A549 (cell line): ENCODE results near the gene KLK7. TPM values are rescaled to one million over a fixed set of nuclear protein-coding genes. Genes with fewer than 3 reads are reported as not detected.

Source experiments
- ATAC-seq, 2 experiments: fragments of 200-7000 bp in 1 of 2; fragments of >200 bp in 1 of 2; cut with Nextera tagmentation in 1 of 2; cut with Tn5 transposase in 1 of 2; 3 replicates each; pipeline versions ENCODE4 v1.8.0 to v1.9.1; 2018 to 2020; ENCODE audit warnings: mild to moderate bottlenecking in 1 of 2, moderate library complexity in 1 of 2
- CTCF ChIA-PET: fragments of 300-600 bp; sonication (Branson Sonifier 250); formaldehyde crosslinking; extraction: SDS; loops from one replicate; lab custom pipeline; 2021; ENCODE audit warnings: antibody characterized with exemption, inconsistent platforms; lab: Yijun Ruan, JAX
- POLR2A ChIA-PET: fragments of 350-600 bp; formaldehyde crosslinking; extraction: SDS; loops from one replicate; lab custom pipeline; 2021; ENCODE audit warnings: antibody characterized with exemption, inconsistent platforms; lab: Yijun Ruan, JAX
- DNase-seq, 2 experiments: peaks; one replicate each; pipeline versions ENCODE4 v3.0.0 to v3.0.0-alpha.2; 2011 to 2016; ENCODE audit warnings: low read depth in 1 of 2, low spot score in 1 of 2
- FAIRE-seq: peaks from 2 replicates; lab custom pipeline; 2011; peaks lifted over from hg19 to GRCh38; lab: Jason Lieb, UNC
- H3K27ac ChIP-seq, 2 experiments: fragments of >200 bp; sonication (Bioruptor Twin); formaldehyde crosslinking; 3 replicates each; pipeline ENCODE4 v1.5.1; 2016 to 2017
- H3K4me1 ChIP-seq: fragments of >200 bp; sonication (Bioruptor Twin); formaldehyde crosslinking; 3 replicates; pipeline ENCODE4 v1.6.1; 2016
- H3K4me2 ChIP-seq: fragments of >200 bp; sonication (Bioruptor Twin); formaldehyde crosslinking; 3 replicates; pipeline ENCODE4 v1.6.1; 2016
- H3K4me3 ChIP-seq: fragments of >200 bp; sonication (Bioruptor Twin); formaldehyde crosslinking; 3 replicates; pipeline ENCODE4 v1.5.1; 2016
- H3K9me3 ChIP-seq: fragments of >200 bp; sonication (Bioruptor Twin); formaldehyde crosslinking; 3 replicates; pipeline ENCODE4 v1.6.1; 2016
- BHLHE40 ChIP-seq: IDR thresholded peaks from 2 replicates; pipeline ENCODE4 v1.6.1; 2012; ENCODE audit warnings: low read depth, low read length, inconsistent platforms
- CBX8 ChIP-seq: fragments of 200-600 bp; sonication (generic); IDR thresholded peaks from 2 replicates; pipeline ENCODE4 v1.6.1; 2016
- CEBPB ChIP-seq, 2 experiments: fragments of >200 bp in 1 of 2; sonication (Bioruptor Twin) in 1 of 2; formaldehyde crosslinking in 1 of 2; IDR thresholded peaks; 2 replicates each; pipeline ENCODE4 v1.6.1; 2012 to 2016
- EHF ChIP-seq: fragments of 250-450 bp; sonication (Bioruptor Pico); IDR thresholded peaks from 2 replicates; pipeline ENCODE4 v1.5.0; 2020; ENCODE audit warnings: mild to moderate bottlenecking
- EHMT2 ChIP-seq: fragments of 200-600 bp; sonication (generic); IDR thresholded peaks from 2 replicates; pipeline ENCODE4 v1.6.1; 2016; ENCODE audit warnings: antibody characterized with exemption, low read depth, mild to moderate bottlenecking, moderate library complexity
- FOSB ChIP-seq: fragments of 250-450 bp; sonication (Bioruptor Pico); IDR thresholded peaks from 2 replicates; pipeline ENCODE4 v1.5.0; 2020; ENCODE audit warnings: mild to moderate bottlenecking, moderate library complexity
- GATA3 ChIP-seq: IDR thresholded peaks from 2 replicates; pipeline ENCODE4 v1.6.1; 2012; ENCODE audit warnings: borderline replicate concordance
- HOXB13 ChIP-seq: fragments of 250-450 bp; sonication (Bioruptor Pico); IDR thresholded peaks from 2 replicates; pipeline ENCODE4 v1.5.0; 2020; ENCODE audit warnings: low read depth, mild to moderate bottlenecking, moderate library complexity
- HOXB5 ChIP-seq: fragments of 250-450 bp; sonication (Bioruptor Pico); IDR thresholded peaks from 2 replicates; pipeline ENCODE4 v1.5.0; 2020; ENCODE audit warnings: mild to moderate bottlenecking, moderate library complexity
- KDM1A ChIP-seq: fragments of 200-600 bp; sonication (generic); IDR thresholded peaks from 2 replicates; pipeline ENCODE4 v1.6.1; 2016; ENCODE audit warnings: low read depth, mild to moderate bottlenecking
- NFE2L2 ChIP-seq: fragments of 150-350 bp; conservative IDR thresholded peaks from 2 replicates; pipeline ENCODE4 v1.6.1; 2014; ENCODE audit warnings: low read length
- NR3C1 ChIP-seq: fragments of >200 bp; sonication (Bioruptor Twin); formaldehyde crosslinking; IDR thresholded peaks from 3 replicates; pipeline ENCODE4 v1.6.1; 2017
- POLR2A ChIP-seq: IDR thresholded peaks from 2 replicates; pipeline ENCODE4 v1.6.1; 2012; ENCODE audit warnings: mild to moderate bottlenecking, low read length
- POLR2AphosphoS2 ChIP-seq: conservative IDR thresholded peaks from 2 replicates; pipeline ENCODE4 v1.6.1; 2012; ENCODE audit warnings: low read length, improper control_type of control experiment, inconsistent platforms
- RCOR1 ChIP-seq: fragments of 150-350 bp; IDR thresholded peaks from 2 replicates; pipeline ENCODE4 v1.6.1; 2014; ENCODE audit warnings: antibody characterized with exemption, low read length, low read depth
- SMC3 ChIP-seq: fragments of >200 bp; sonication (Bioruptor Twin); formaldehyde crosslinking; IDR thresholded peaks from 3 replicates; pipeline ENCODE4 v1.6.1; 2018; ENCODE audit warnings: inconsistent platforms
- TP53 ChIP-seq: fragments of 250-450 bp; sonication (Bioruptor Pico); IDR thresholded peaks from 2 replicates; pipeline ENCODE4 v1.5.0; 2021; ENCODE audit warnings: mild to moderate bottlenecking, moderate library complexity
- ZC3H11A ChIP-seq: fragments of 450-650 bp; IDR thresholded peaks from 2 replicates; pipeline ENCODE4 v1.6.1; 2014; ENCODE audit warnings: antibody characterized with exemption, mild to moderate bottlenecking
- ZFP36 ChIP-seq: fragments of 450-650 bp; IDR thresholded peaks from 2 replicates; pipeline ENCODE4 v1.6.1; 2014; ENCODE audit warnings: borderline replicate concordance; ENCODE audit not compliant: partially characterized antibody
- WGBS: methylation state at CpG from one replicate; pipeline ENCODE4 v1.1.6; 2017; ENCODE audit errors: missing lambda C conversion rate; 5-methylcytosine and 5-hydroxymethylcytosine counted together
- polyA plus RNA-seq, 4 experiments: library from polyadenylated mRNA; depleted of rRNA in 3 of 4; stranded (reverse); fragments of >200 nt; fragmentation: RNase III in 1 of 4; extraction: RNeasy Plus Mini Kit Qiagen cat#74134 plus additional on column Dnase treatment in 1 of 4; gene quantifications; 2 replicates in 3 of 4; 3 replicates in 1 of 4; pipeline ENCODE4 v1.2.3, GENCODE V29; 2011 to 2017
- TF ChIP-seq, protein P1 (sequence below): fragments of >200 bp; sonication (Bioruptor Twin); formaldehyde crosslinking; IDR thresholded peaks from 2 replicates; pipeline ENCODE4 v1.6.1; 2016
- TF ChIP-seq, protein P2 (sequence below): fragments of 250-450 bp; sonication (Bioruptor Pico); IDR thresholded peaks from 2 replicates; pipeline ENCODE4 v1.5.0; 2021; ENCODE audit warnings: mild to moderate bottlenecking, moderate library complexity, borderline replicate concordance
- TF ChIP-seq, protein P3 (sequence below): fragments of 250-450 bp; sonication (Bioruptor Pico); IDR thresholded peaks from 2 replicates; pipeline ENCODE4 v1.5.0; 2020; ENCODE audit warnings: low read depth, mild to moderate bottlenecking, moderate library complexity
- TF ChIP-seq, protein P4 (sequence below): fragments of 200-600 bp; sonication (generic); IDR thresholded peaks from 2 replicates; pipeline ENCODE4 v1.6.1; 2016; ENCODE audit warnings: antibody characterized with exemption, mild to moderate bottlenecking, moderate library complexity

The KLK7 gene
- polyA plus RNA-seq, 2 of the 4 experiments (the other 2 are of a cell fraction), result not detected

DNA sequence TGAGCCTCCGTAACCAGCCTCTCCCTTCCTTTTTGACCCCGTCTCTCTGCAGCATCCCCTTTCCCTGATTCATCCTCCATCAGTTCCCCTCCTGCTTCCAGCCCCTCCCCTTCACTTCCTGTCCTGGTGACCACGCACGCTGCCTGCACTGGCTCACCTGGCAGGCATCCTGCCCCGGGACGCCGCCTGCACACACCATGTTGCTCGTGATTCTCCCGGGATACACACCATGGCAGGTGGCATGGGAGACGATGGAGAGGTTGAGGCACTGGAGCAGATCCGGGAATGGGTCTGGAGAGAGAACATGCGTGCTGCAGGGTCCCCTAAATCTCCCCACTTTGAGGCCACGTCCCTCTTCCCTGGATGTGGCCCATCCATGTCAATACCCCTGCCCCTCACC is 46.9 kb upstream of the KLK7 start:
- CTCF ChIA-PET, result interaction anchor here (2.4 to 3.0 kb wide), 2 partner anchors 10 to 14 kb away, joined by 9 to 14 read pairs; no protein-coding TSS in a partner anchor
- FAIRE-seq (no peak), DNase-seq (no peak), ATAC-seq (no peak)
- Histone ChIP-seq H3K4me1 (no peaks in the 10 kb centered on the region), H3K4me2 (no peak overlapping the region), H3K4me3 (no peak overlapping the region), H3K27ac (no peak overlapping the region), H3K9me3 (no peaks in the 10 kb centered on the region)
- 50% methylated on average over 12 of the region's 13 CpGs for WGBS
- TF ChIP-seq HOXB5 (CRISPR knock-in tag), result no peak
- TF ChIP-seq ZFP36, result no peak
- TF ChIP-seq, protein P1, sequence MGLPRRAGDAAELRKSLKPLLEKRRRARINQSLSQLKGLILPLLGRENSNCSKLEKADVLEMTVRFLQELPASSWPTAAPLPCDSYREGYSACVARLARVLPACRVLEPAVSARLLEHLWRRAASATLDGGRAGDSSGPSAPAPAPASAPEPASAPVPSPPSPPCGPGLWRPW, result no peak
- no peak for TF ChIP-seq EHMT2
- no peak for TF ChIP-seq NR3C1
- no peak for TF ChIP-seq NFE2L2
- no peak for TF ChIP-seq ZC3H11A
- TF ChIP-seq GATA3, result no peak
- TF ChIP-seq POLR2AphosphoS2, result no peak
- TF ChIP-seq RCOR1, result no peak
- TF ChIP-seq, protein P2, sequence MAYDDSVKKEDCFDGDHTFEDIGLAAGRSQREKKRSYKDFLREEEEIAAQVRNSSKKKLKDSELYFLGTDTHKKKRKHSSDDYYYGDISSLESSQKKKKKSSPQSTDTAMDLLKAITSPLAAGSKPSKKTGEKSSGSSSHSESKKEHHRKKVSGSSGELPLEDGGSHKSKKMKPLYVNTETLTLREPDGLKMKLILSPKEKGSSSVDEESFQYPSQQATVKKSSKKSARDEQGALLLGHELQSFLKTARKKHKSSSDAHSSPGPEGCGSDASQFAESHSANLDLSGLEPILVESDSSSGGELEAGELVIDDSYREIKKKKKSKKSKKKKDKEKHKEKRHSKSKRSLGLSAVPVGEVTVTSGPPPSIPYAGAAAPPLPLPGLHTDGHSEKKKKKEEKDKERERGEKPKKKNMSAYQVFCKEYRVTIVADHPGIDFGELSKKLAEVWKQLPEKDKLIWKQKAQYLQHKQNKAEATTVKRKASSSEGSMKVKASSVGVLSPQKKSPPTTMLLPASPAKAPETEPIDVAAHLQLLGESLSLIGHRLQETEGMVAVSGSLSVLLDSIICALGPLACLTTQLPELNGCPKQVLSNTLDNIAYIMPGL, result no peak
- no peak for TF ChIP-seq FOSB (CRISPR knock-in tag)
- TF ChIP-seq, protein P3, sequence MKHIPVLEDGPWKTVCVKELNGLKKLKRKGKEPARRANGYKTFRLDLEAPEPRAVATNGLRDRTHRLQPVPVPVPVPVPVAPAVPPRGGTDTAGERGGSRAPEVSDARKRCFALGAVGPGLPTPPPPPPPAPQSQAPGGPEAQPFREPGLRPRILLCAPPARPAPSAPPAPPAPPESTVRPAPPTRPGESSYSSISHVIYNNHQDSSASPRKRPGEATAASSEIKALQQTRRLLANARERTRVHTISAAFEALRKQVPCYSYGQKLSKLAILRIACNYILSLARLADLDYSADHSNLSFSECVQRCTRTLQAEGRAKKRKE (CRISPR knock-in tag), result no peak
- TF ChIP-seq CEBPB (IDR thresholded peaks at IDR 0.05), result no peak
- TF ChIP-seq HOXB13 (CRISPR knock-in tag), result no peak
- no peak for TF ChIP-seq SMC3
- TF ChIP-seq, all 56 proteins: peak for 0
- POLR2A ChIA-PET, result no interaction called here

DNA sequence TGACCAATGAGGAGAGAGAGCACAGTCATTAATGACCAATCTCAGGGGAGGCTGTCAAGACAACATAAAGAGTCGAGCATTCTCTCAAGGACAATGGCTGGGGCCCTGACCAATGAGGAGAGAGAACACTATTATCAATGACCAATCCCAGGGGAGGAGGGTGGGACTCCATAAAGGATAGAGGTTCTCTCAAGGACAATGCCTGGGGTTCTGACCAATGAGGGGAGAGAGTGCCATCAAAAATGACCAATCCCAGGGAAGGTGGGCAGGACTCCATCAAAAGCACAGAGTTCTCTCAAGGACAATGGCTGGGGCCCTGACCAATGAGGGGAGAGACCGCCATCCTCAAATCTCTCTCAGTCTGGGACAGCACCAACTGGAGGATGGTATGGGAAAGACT is 46.0 kb upstream of the KLK7 start:
- no peaks in the 10 kb centered on the region for H3K4me1 ChIP-seq
- 46% methylated on average over 2 of the region's 2 CpGs for WGBS
- POLR2A ChIA-PET, result no interaction called here
- TF ChIP-seq TP53, result no peak
- TF ChIP-seq, all 56 proteins: peak for 0
- H3K27ac ChIP-seq, result no peak overlapping the region
- H3K9me3 ChIP-seq, result no peaks in the 10 kb centered on the region
- no peak for FAIRE-seq
- peak in 1 of 2 experiments; percentile 46; a peak in 3 of 6 replicates for ATAC-seq
- no peak overlapping the region for H3K4me2 ChIP-seq
- CTCF ChIA-PET, result interaction anchor here (3.0 kb wide), 1 partner anchor 13 kb away, joined by 14 read pairs; no protein-coding TSS in a partner anchor
- H3K4me3 ChIP-seq, result no peak overlapping the region
- peak in 1 of 2 experiments; percentile 39 for DNase-seq

DNA sequence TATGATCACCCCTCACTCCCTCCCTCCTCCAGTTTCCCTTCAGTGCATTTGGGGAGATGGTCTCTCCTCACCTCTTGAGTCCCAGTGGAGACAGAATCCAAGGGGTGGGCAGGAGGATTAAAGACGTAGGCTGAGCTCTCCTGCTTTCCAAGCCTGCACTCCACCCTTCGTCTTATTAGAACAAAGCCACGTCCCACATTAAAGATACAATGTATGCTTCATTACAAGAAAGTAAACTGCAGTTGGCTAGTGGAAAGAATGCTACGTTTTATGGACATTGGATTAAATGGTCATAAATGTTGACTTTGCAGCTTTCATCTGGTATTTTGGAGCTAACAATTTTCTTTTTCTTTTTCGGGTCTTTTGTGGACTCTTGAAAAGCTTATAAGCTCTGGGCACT is 44.2 kb upstream of the KLK7 start:
- CTCF ChIA-PET, result interaction anchor here (1.0 to 3.0 kb wide), 3 partner anchors 11 to 69 kb away, joined by 3 to 14 read pairs (median 4); no protein-coding TSS in a partner anchor
- Histone ChIP-seq H3K4me3 (no peak overlapping the region), H3K4me2 (no peak overlapping the region), H3K9me3 (no peaks in the 10 kb centered on the region), H3K27ac (no peak overlapping the region), H3K4me1 (no peaks in the 10 kb centered on the region)
- WGBS, result 38% methylated on average over 5 of the region's 5 CpGs
- ATAC-seq (no peak), FAIRE-seq (no peak), DNase-seq (no peak)
- TF ChIP-seq EHF (CRISPR knock-in tag) (no peak), KDM1A (no peak), BHLHE40 (no peak), NR3C1 (no peak), EHMT2 (no peak), CBX8 (no peak), GATA3 (no peak), POLR2A (no peak), NFE2L2 (no peak), ZFP36 (no peak)
- TF ChIP-seq, protein P2, result no peak
- TF ChIP-seq, protein P4, sequence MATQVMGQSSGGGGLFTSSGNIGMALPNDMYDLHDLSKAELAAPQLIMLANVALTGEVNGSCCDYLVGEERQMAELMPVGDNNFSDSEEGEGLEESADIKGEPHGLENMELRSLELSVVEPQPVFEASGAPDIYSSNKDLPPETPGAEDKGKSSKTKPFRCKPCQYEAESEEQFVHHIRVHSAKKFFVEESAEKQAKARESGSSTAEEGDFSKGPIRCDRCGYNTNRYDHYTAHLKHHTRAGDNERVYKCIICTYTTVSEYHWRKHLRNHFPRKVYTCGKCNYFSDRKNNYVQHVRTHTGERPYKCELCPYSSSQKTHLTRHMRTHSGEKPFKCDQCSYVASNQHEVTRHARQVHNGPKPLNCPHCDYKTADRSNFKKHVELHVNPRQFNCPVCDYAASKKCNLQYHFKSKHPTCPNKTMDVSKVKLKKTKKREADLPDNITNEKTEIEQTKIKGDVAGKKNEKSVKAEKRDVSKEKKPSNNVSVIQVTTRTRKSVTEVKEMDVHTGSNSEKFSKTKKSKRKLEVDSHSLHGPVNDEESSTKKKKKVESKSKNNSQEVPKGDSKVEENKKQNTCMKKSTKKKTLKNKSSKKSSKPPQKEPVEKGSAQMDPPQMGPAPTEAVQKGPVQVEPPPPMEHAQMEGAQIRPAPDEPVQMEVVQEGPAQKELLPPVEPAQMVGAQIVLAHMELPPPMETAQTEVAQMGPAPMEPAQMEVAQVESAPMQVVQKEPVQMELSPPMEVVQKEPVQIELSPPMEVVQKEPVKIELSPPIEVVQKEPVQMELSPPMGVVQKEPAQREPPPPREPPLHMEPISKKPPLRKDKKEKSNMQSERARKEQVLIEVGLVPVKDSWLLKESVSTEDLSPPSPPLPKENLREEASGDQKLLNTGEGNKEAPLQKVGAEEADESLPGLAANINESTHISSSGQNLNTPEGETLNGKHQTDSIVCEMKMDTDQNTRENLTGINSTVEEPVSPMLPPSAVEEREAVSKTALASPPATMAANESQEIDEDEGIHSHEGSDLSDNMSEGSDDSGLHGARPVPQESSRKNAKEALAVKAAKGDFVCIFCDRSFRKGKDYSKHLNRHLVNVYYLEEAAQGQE, result no peak
- POLR2A ChIA-PET, result no interaction called here
